B cell (primary cell): ENCODE results near the gene SLC2A4RG. TPM values are rescaled to one million over a fixed set of nuclear protein-coding genes. Genes with fewer than 3 reads are reported as not detected.

Experiments
- ATAC-seq: fragments of 200-7000 bp; cut with Tn5 transposase; one replicate; pipeline ENCODE4 v1.10.0; 2021; ENCODE audit warnings: low read depth, mild to moderate bottlenecking, moderate number of reproducible peaks, moderate library complexity
- CTCF ChIA-PET: fragments of 350-600 bp; sonication (Branson Sonifier 250); formaldehyde crosslinking; loops from one replicate; lab custom pipeline; 2021; ENCODE audit warnings: antibody characterized with exemption, inconsistent platforms; lab: Charles Lee
- POLR2A ChIA-PET: fragments of 350-600 bp; sonication (Branson Sonifier 250); formaldehyde crosslinking; loops from one replicate; lab custom pipeline; 2021; ENCODE audit warnings: antibody characterized with exemption; lab: Charles Lee
- DNase-seq: peaks from one replicate; pipeline ENCODE4 v3.0.0; 2013
- H2AFZ ChIP-seq: 2 replicates; pipeline ENCODE4 v1.6.1; 2012; ENCODE audit warnings: mild to moderate bottlenecking, low read depth, low read length; ENCODE audit not compliant: insufficient read depth, poor library complexity, severe bottlenecking
- H3K27ac ChIP-seq, 2 donors: 1 replicate in 1 of 2; 2 replicates in 1 of 2; pipeline ENCODE4 v1.5.1; 2012 to 2013; ENCODE audit warnings: low read length in 2 of 2, mild to moderate bottlenecking in 2 of 2, moderate library complexity in 1 of 2
- H3K27me3 ChIP-seq, 4 experiments: fragments of 200-600 bp in 1 of 4; sonication (generic) in 1 of 4; replicated peaks in 1 of 4; 1 replicate in 2 of 4; 2 replicates in 2 of 4; pipeline versions ENCODE4 v1.6.1 to v1.7.0; 2013 to 2016; ENCODE audit warnings: low read length in 3 of 4, mild to moderate bottlenecking in 2 of 4, mixed read lengths in 1 of 4, moderate library complexity in 1 of 4; ENCODE audit not compliant: insufficient read depth in 4 of 4, control insufficient read depth in 3 of 4; ENCODE audit errors: control extremely low read depth in 1 of 4
- H3K36me3 ChIP-seq, 2 experiments: replicated peaks in 1 of 2; 1 replicate in 1 of 2; 2 replicates in 1 of 2; pipeline versions ENCODE4 v1.6.1 to v1.7.1; 2013; ENCODE audit warnings: low read length in 1 of 2; ENCODE audit not compliant: insufficient read depth in 2 of 2, control insufficient read depth in 1 of 2; ENCODE audit errors: control extremely low read depth in 1 of 2, extremely low read depth in 1 of 2
- H3K4me1 ChIP-seq, 2 donors: fragments of 200-600 bp in 1 of 2; sonication (generic) in 1 of 2; 1 replicate in 1 of 2; 2 replicates in 1 of 2; pipeline versions ENCODE4 v1.5.1 to v1.6.1; 2013 to 2017; ENCODE audit warnings: low read length in 2 of 2; ENCODE audit not compliant: control insufficient read depth in 2 of 2, insufficient read depth in 2 of 2
- H3K4me2 ChIP-seq: replicated peaks from 2 replicates; pipeline ENCODE3; 2012; ENCODE audit warnings: mild to moderate bottlenecking, low read depth, low read length; ENCODE audit not compliant: poor library complexity, severe bottlenecking
- H3K4me3 ChIP-seq, 5 experiments: fragments of 200-600 bp in 1 of 5; sonication (generic) in 1 of 5; 1 replicate in 3 of 5; 2 replicates in 2 of 5; pipeline versions ENCODE4 v1.5.1 to v1.7.0; 2011 to 2016; ENCODE audit warnings: low read length in 4 of 5, mild to moderate bottlenecking in 4 of 5, low read depth in 2 of 5, control low read depth in 1 of 5, moderate library complexity in 1 of 5; ENCODE audit not compliant: insufficient read depth in 1 of 5; ENCODE audit errors: control extremely low read depth in 1 of 5, extremely low read depth in 1 of 5
- H3K79me2 ChIP-seq: fragments of 200-600 bp; sonication (generic); one replicate; pipeline ENCODE4 v1.6.0; 2016; ENCODE audit warnings: low read length; ENCODE audit not compliant: control insufficient read depth, insufficient read depth
- H3K9ac ChIP-seq: fragments of 200-600 bp; sonication (generic); 2 replicates; pipeline ENCODE4 v1.6.1; 2017; ENCODE audit warnings: mild to moderate bottlenecking, low read length, moderate library complexity
- H3K9me3 ChIP-seq, 3 donors: one replicate each; pipeline versions ENCODE4 v1.6.1 to v1.7.1; 2013; ENCODE audit warnings: low read length in 2 of 3; ENCODE audit not compliant: control insufficient read depth in 2 of 3, insufficient read depth in 1 of 3; ENCODE audit errors: control extremely low read depth in 1 of 3
- H4K20me1 ChIP-seq: 2 replicates; pipeline ENCODE4 v1.6.0; 2012; ENCODE audit warnings: mild to moderate bottlenecking, low read length; ENCODE audit not compliant: insufficient read depth, control insufficient read depth, poor library complexity, severe bottlenecking
- H3K27ac Mint-ChIP-seq: one replicate; pipeline ENCODE4 v1.8.0; 2021; ENCODE audit warnings: mixed read lengths
- H3K27me3 Mint-ChIP-seq: one replicate; pipeline ENCODE4 v1.8.0; 2021; ENCODE audit warnings: mixed read lengths
- H3K4me1 Mint-ChIP-seq: one replicate; pipeline ENCODE4 v1.8.0; 2021; ENCODE audit warnings: mixed read lengths
- H3K4me3 Mint-ChIP-seq: one replicate; pipeline ENCODE4 v1.8.0; 2021; ENCODE audit warnings: mixed read lengths
- H3K9me3 Mint-ChIP-seq: one replicate; pipeline ENCODE4 v1.8.0; 2022; ENCODE audit warnings: mixed read lengths; ENCODE audit not compliant: insufficient read depth
- EZH2 ChIP-seq: IDR thresholded peaks from 2 replicates; pipeline ENCODE4 v1.6.1; 2012; ENCODE audit warnings: borderline replicate concordance, low read depth, mild to moderate bottlenecking, moderate library complexity, low read length; ENCODE audit not compliant: insufficient read depth, poor library complexity, severe bottlenecking
- WGBS: methylation state at CpG from one replicate; pipeline ENCODE4 v1.1.5; 2013; ENCODE audit warnings: missing lambda C conversion rate; ENCODE audit not compliant: insufficient coverage; 5-methylcytosine and 5-hydroxymethylcytosine counted together
- intact Hi-C: fragments of 100-400 bp; cut with micrococcal nuclease; formaldehyde crosslinking; loops from one replicate; pipeline ENCODE4 v1.10.0; 2022
- polyA plus RNA-seq: library from polyadenylated mRNA; depleted of rRNA; stranded (reverse); fragments of >200 nt; gene quantifications from 2 replicates; pipeline ENCODE4 v1.2.3, GENCODE V29; 2012
- total RNA-seq, 2 donors: library from RNA; stranded (reverse); fragments of 120-200 nt in 1 of 2; gene quantifications; 1 replicate in 1 of 2; 2 replicates in 1 of 2; pipeline versions ENCODE4 v1.2.3 to v1.2.4, GENCODE V29; 2013 to 2022
- TF ChIP-seq, protein P1 (sequence below): fragments of 200-600 bp; IDR thresholded peaks from one replicate; pipeline ENCODE4 v1.8.0; 2022; ENCODE audit warnings: antibody characterized with exemption, mild to moderate bottlenecking

SLC2A4RG gene
- total and polyA plus RNA-seq, 2 donors (not counting 1 experiment from before 2014, with no cell fraction given) = 39.7 to 49.4 TPM

DNA sequence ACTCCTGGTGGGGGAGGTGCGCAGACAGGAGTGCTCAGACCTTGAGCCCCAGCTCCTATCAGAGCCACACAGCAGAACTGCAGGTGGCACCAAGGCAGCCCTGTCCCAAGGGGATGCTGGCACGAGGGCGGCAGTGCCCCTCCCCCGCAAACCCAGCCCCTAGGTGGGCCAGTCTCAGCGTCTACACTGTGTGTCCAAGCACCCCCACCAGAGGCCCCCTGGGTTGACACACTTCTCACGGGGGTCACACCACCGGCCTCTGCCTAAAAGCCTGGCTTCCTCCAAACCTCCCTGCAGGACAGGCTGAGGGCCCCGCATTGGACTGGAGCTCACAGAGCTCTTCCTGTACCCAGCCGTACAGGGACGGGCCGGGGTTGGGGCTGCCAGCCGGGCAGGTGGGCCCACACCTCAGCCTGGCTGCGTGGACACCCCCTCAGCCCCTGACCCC lies 8.1 kb downstream of the SLC2A4RG start:
- Histone ChIP-seq H3K27me3 (no peaks in the 10 kb centered on the region), H3K4me2 (no peak overlapping the region), H3K9me3 (peaks cover 0 to 2% (median 0%) of the 10 kb centered on the region in 3 donors), H3K4me3 (no peak overlapping the region), H3K27ac (no peak overlapping the region), H2AFZ (no peak overlapping the region), H3K36me3 (peaks cover 0 to 4% of the 10 kb centered on the region in 2 experiments), H4K20me1 (no peaks in the 10 kb centered on the region), H3K4me1 (no peaks in the 10 kb centered on the region), H3K9ac (no peak overlapping the region), H3K79me2 (no peaks in the 10 kb centered on the region)
- no peak overlapping the region for H3K27ac Mint-ChIP-seq
- no peaks in the 10 kb centered on the region for H3K4me1 Mint-ChIP-seq
- H3K27me3 Mint-ChIP-seq = no peaks in the 10 kb centered on the region
- CTCF ChIA-PET = no interaction called here
- intact Hi-C loops = no loop called here
- POLR2A ChIA-PET = interaction anchor here (0.6 kb wide), 1 partner anchor 332 kb away, joined by 3 read pairs; the partner anchor contains the start of gene RGS19
- ATAC-seq = no peak
- no peak for TF ChIP-seq EZH2
- TF ChIP-seq, protein P1, sequence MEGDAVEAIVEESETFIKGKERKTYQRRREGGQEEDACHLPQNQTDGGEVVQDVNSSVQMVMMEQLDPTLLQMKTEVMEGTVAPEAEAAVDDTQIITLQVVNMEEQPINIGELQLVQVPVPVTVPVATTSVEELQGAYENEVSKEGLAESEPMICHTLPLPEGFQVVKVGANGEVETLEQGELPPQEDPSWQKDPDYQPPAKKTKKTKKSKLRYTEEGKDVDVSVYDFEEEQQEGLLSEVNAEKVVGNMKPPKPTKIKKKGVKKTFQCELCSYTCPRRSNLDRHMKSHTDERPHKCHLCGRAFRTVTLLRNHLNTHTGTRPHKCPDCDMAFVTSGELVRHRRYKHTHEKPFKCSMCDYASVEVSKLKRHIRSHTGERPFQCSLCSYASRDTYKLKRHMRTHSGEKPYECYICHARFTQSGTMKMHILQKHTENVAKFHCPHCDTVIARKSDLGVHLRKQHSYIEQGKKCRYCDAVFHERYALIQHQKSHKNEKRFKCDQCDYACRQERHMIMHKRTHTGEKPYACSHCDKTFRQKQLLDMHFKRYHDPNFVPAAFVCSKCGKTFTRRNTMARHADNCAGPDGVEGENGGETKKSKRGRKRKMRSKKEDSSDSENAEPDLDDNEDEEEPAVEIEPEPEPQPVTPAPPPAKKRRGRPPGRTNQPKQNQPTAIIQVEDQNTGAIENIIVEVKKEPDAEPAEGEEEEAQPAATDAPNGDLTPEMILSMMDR = no peak
- no peak for DNase-seq
- H3K4me3 Mint-ChIP-seq = no peak overlapping the region
- H3K9me3 Mint-ChIP-seq = no peaks in the 10 kb centered on the region
- 73% methylated on average over 13 of the region's 13 CpGs for WGBS

DNA sequence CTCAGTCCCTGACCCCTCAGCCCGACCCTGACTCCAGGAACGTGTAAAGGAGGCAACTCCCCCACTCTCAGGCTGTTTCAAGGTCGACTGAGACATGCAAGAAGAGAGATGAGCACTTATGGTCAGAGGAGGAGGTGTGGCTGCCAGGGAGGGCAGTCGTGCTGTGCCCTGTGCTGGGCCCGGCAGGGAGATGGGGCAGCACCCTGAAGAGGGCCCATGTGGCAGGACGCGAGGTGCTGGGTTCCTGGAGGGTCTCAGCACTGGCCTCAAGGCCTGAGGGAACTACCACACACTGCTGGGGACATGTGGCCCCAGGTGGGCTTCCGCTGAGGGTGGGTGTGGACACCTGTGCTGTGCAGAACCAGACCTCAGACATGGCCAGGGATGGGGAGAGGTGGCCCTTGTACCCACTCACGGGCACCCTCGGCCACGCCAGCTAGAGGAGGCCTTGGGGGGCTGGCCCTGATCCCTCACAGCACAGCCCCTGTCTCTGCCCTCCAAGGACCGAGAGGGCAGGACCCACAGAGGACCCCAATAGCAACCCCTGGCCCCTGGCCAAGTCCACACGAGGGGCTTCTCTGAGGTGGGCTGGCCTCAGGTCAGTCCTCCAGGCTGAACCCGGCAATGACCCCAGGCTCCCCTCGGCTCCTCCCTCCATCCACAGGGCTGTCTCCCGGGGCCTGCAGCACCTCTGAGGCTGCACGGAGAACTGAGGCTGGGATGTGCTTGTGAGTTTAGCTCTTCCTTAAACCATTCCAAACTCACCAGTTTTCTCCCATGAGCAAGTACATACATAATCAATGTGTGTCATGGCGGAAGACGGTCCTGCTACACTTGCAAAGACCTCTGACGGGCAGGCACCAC lies 8.7 kb downstream of the SLC2A4RG start:
- H2AFZ ChIP-seq = no peak overlapping the region

More for the DNA sequence above, 8.7 kb downstream of the SLC2A4RG start:
- 87% methylated on average over 14 of the region's 20 CpGs for WGBS
- Histone ChIP-seq H3K27me3 (no peaks in the 10 kb centered on the region), H3K4me3 (no peak overlapping the region), H3K4me1 (no peaks in the 10 kb centered on the region), H3K4me2 (no peak overlapping the region), H3K79me2 (no peaks in the 10 kb centered on the region), H4K20me1 (no peaks in the 10 kb centered on the region), H3K27ac (no peak overlapping the region), H3K36me3 (peaks cover 0 to 1% of the 10 kb centered on the region in 2 experiments), H3K9me3 (peaks cover 0 to 3% (median 0%) of the 10 kb centered on the region in 3 donors), H3K9ac (no peak overlapping the region)
- intact Hi-C loops = no loop called here
- ChIA-PET POLR2A (no interaction called here), CTCF (no interaction called here)
- H3K9me3 Mint-ChIP-seq = no peaks in the 10 kb centered on the region
- no peaks in the 10 kb centered on the region for H3K27me3 Mint-ChIP-seq
- H3K4me3 Mint-ChIP-seq = no peak overlapping the region
- H3K4me1 Mint-ChIP-seq = no peaks in the 10 kb centered on the region
- DNase-seq = no peak
- no peak overlapping the region for H3K27ac Mint-ChIP-seq
- no peak for ATAC-seq
- TF ChIP-seq EZH2 = no peak
- TF ChIP-seq, protein P1 = no peak
